Measurements from ENCODE around the gene MAG. TPM values are rescaled to one million over a fixed set of nuclear protein-coding genes. Genes with fewer than 3 reads are reported as not detected.
A peak's percentile ranks its signal among the peaks of the same experiment; 100 is the strongest.

The MAG gene
- total RNA-seq, 1 experiment from 2014 or later = not detected

GRCh38 chr19:35306473-35307246, 14.7 kb downstream of the MAG start:
- Histone ChIP-seq H3K4ac (ENCODE audit: low read depth, low read length) (no peak overlapping the region), H3K27me3 (ENCODE audit: insufficient read depth, low read length) (no peaks in the 10 kb centered on the region), H3K79me2 (ENCODE audit: insufficient read depth, low read length) (no peaks in the 10 kb centered on the region), H3K23ac (ENCODE audit: insufficient read length, low read depth, low read length) (no peak overlapping the region), H3K56ac (ENCODE audit: insufficient read length, low read depth, low read length) (no peak overlapping the region), H2AK5ac (ENCODE audit: insufficient read length, low read length) (no peak overlapping the region), H3K23me2 (ENCODE audit: insufficient read length, low read depth, low read length, poor library complexity, severe bottlenecking) (no peaks in the 10 kb centered on the region), H3T11ph (ENCODE audit: low read length) (no peak overlapping the region), H3K14ac (ENCODE audit: insufficient read depth, low read length) (no peak overlapping the region), H3K4me2 (ENCODE audit: insufficient read depth, insufficient read length, low read length) (no peak overlapping the region), H3K18ac (ENCODE audit: insufficient read length, low read depth, low read length) (no peak overlapping the region), H2BK120ac (ENCODE audit: low read depth, low read length, poor library complexity, severe bottlenecking) (no peak overlapping the region), H2BK15ac (ENCODE audit: low read depth, low read length) (no peak overlapping the region), H4K91ac (ENCODE audit: insufficient read length, low read depth, low read length) (no peak overlapping the region), H4K5ac (ENCODE audit: insufficient read length, low read depth, low read length) (no peak overlapping the region), H3K79me1 (ENCODE audit: insufficient read depth, low read depth, low read length, poor library complexity, severe bottlenecking) (no peaks in the 10 kb centered on the region), H2BK20ac (ENCODE audit: low read depth, low read length, poor library complexity, severe bottlenecking) (no peak overlapping the region), H3K9ac (ENCODE audit: extremely low read depth, insufficient read length, low read length) (no peak overlapping the region), H2AFZ (ENCODE audit: low read length) (no peak overlapping the region), H3K27ac (ENCODE audit: insufficient read length, low read depth, low read length) (no peak overlapping the region), H2BK5ac (ENCODE audit: insufficient read length, low read length) (no peak overlapping the region), H4K8ac (replicated peaks; ENCODE audit: insufficient read length, low read depth, low read length) (no peak overlapping the region), H2BK12ac (ENCODE audit: insufficient read length, low read depth, low read length) (no peak overlapping the region), H3K4me1 (ENCODE audit: insufficient read depth, low read length) (no peaks in the 10 kb centered on the region; the same call in 1 of the 2 replicates), H4K20me1 (ENCODE audit: control insufficient read depth, insufficient read depth, insufficient read length) (no peaks in the 10 kb centered on the region), H3K9me3 (ENCODE audit: control insufficient read depth, low read depth, low read length) (no peaks in the 10 kb centered on the region)
- Mint-ChIP-seq H3K27ac (no peak overlapping the region; a peak in 1 of 7 replicates), H3K4me1 (peaks cover 0 to 10% of the 10 kb centered on the region in 2 experiments; a peak in 2 of 4 replicates), H3K9me3 (no peaks in the 10 kb centered on the region), H3K36me3 (ENCODE audit: insufficient read depth in 1 of 3, low read depth in 3 of 3) (peaks cover 0 to 2% (median 0%) of the 10 kb centered on the region in 3 experiments; a peak in 1 of 7 replicates), H3K27me3 (ENCODE audit: low read depth) (no peaks in the 10 kb centered on the region), H3K4me3 (no peak overlapping the region)
- WGBS (ENCODE audit: extremely low coverage, insufficient read length, low lambda C conversion rate) = no CpG with 5 or more reads among the region's 20 CpGs
- TF ChIP-seq CTCF (conservative IDR thresholded peaks at IDR 0.05) = peak; percentile 69
- DNase-seq = peak; percentile 66

Measured in H9 (cell line).